ENCODE data around the gene OPHN1. TPM values are rescaled to one million over a fixed set of nuclear protein-coding genes. Genes with fewer than 3 reads are reported as not detected.

The OPHN1 gene
- total and polyA plus RNA-seq, 2 of the 13 experiments (the other 11 are each of a cell fraction or from before 2014, with no cell fraction given) = 1.6 to 1.7 TPM

DNA sequence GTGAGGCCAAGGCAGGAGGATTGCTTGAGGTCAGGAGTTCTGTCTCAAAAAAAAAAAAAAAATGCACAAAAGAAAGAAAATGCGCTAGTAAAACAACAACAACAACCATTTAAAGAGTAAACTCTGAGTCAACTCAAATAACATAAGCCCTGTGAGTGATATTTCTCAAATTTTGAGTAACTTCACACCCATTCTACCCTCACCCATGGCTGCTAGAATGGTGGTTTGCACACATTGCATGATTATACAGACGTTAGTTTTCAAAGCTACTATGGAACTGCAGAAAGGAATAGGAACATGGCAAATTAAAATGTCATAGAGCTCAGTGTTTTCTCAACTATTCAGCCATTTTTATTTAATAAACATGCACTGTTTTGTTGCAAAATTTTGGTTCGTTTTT, 145.9 kb downstream of the OPHN1 start:
- Histone ChIP-seq H3K36me3 (replicated peaks in 1 of 2; ENCODE audit: control insufficient read depth in 1 of 2, insufficient read depth in 2 of 2, low read length in 2 of 2) (no peaks in the 10 kb centered on the region), H3K27me3 (ENCODE audit: control insufficient read depth in 1 of 2, insufficient read depth in 2 of 2, low read length in 2 of 2) (no peaks in the 10 kb centered on the region), H3K79me2 (ENCODE audit: insufficient read depth, low read length) (no peaks in the 10 kb centered on the region), H3K9me3 (ENCODE audit: low read length) (no peaks in the 10 kb centered on the region), H3K9ac (ENCODE audit: insufficient read depth, low read depth, low read length) (no peak overlapping the region), H2AFZ (ENCODE audit: low read length) (no peak overlapping the region), H4K20me1 (ENCODE audit: insufficient read depth, low read length) (no peaks in the 10 kb centered on the region), H3K4me1 (ENCODE audit: insufficient read depth, low read length) (no peaks in the 10 kb centered on the region), H3K4me3 (replicated peaks in 1 of 3; ENCODE audit: insufficient read depth in 1 of 3, low read depth in 2 of 3, low read length in 3 of 3) (no peak overlapping the region), H3K27ac (ENCODE audit: extremely low read length, insufficient read depth, low read length) (no peak overlapping the region), H3K4me2 (ENCODE audit: low read depth, low read length) (no peak overlapping the region)
- no peak for FAIRE-seq
- ChIA-PET CTCF (ENCODE audit: low intra/inter-chr PET ratio, low total read pairs) (no interaction called here), POLR2A (no interaction called here)
- TF ChIP-seq DPF2 (CRISPR knock-in tag; IDR thresholded peaks at IDR 0.05; ENCODE audit: borderline replicate concordance, low read depth) = no peak
- no peak for TF ChIP-seq MAFK (conservative IDR thresholded peaks at IDR 0.05 in 1 of 2, IDR thresholded peaks at IDR 0.05 in 1 of 2; ENCODE audit: low read length in 2 of 2)
- TF ChIP-seq RFX5 (IDR thresholded peaks at IDR 0.05; ENCODE audit: low read depth, low read length) = no peak
- TF ChIP-seq ZNF7 (CRISPR knock-in tag; IDR thresholded peaks at IDR 0.05) = no peak
- TF ChIP-seq, protein P1, sequence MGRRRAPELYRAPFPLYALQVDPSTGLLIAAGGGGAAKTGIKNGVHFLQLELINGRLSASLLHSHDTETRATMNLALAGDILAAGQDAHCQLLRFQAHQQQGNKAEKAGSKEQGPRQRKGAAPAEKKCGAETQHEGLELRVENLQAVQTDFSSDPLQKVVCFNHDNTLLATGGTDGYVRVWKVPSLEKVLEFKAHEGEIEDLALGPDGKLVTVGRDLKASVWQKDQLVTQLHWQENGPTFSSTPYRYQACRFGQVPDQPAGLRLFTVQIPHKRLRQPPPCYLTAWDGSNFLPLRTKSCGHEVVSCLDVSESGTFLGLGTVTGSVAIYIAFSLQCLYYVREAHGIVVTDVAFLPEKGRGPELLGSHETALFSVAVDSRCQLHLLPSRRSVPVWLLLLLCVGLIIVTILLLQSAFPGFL (CRISPR knock-in tag; IDR thresholded peaks at IDR 0.05) = no peak
- TF ChIP-seq RFXAP (CRISPR knock-in tag; IDR thresholded peaks at IDR 0.05; ENCODE audit: borderline replicate concordance) = no peak
- no peak for TF ChIP-seq PCBP1 (IDR thresholded peaks at IDR 0.05; ENCODE audit: borderline replicate concordance, low read depth, low read length)
- TF ChIP-seq SIN3B (IDR thresholded peaks at IDR 0.05; ENCODE audit: low read length) = no peak
- TF ChIP-seq WIZ (CRISPR knock-in tag; IDR thresholded peaks at IDR 0.05) = no peak
- TF ChIP-seq TRIM24 (CRISPR knock-in tag; IDR thresholded peaks at IDR 0.05) = no peak
- TF ChIP-seq PCBP2 (optimal IDR thresholded peaks at IDR 0.05; ENCODE audit: low read depth, low read length, poor library complexity, severe bottlenecking) = no peak
- no peak for TF ChIP-seq ZNF703 (CRISPR knock-in tag; IDR thresholded peaks at IDR 0.05; ENCODE audit: borderline replicate concordance)
- no peak for TF ChIP-seq ZMYM3 (CRISPR knock-in tag; IDR thresholded peaks at IDR 0.05)
- TF ChIP-seq MIXL1 (CRISPR knock-in tag; IDR thresholded peaks at IDR 0.05) = no peak
- BruUV-seq (replicated peaks) = no TSS peak
- DNase-seq (ENCODE audit: low spot score) = no peak
- in situ Hi-C loops (cut with HindIII; ENCODE audit: extremely low pct_ligation_motif_present, low pct_unique_long_range_greater_than_20kb) (no loop called here), intact Hi-C loops (cut with micrococcal nuclease; ENCODE audit: unreplicated experiment) (no loop called here)
- no peak for ATAC-seq
- 74% methylated on average over 3 of the region's 3 CpGs for WGBS (ENCODE audit: low lambda C conversion rate)

Data from HepG2 (cell line).